Lower lobe of right lung (tissue), 2 donors: ENCODE measurements around the gene DTX1. TPM values are rescaled to one million over a fixed set of nuclear protein-coding genes. Genes with fewer than 3 reads are reported as not detected.

Experiments
- ATAC-seq, 2 donors: fragments of 200-7000 bp; cut with Tn5 transposase; one replicate each; pipeline ENCODE4 v1.9.1; 2020 to 2022; ENCODE audit warnings: mild to moderate bottlenecking in 2 of 2, moderate library complexity in 2 of 2
- DNase-seq: peaks from one replicate; pipeline ENCODE4 v3.0.0-alpha.2; 2020
- H3K27ac ChIP-seq: fragments of 200-600 bp; one replicate; pipeline ENCODE4 v1.8.0; 2022
- H3K27me3 ChIP-seq: fragments of 200-600 bp; one replicate; pipeline ENCODE4 v1.8.0; 2022; ENCODE audit warnings: low read depth
- H3K36me3 ChIP-seq: fragments of 200-600 bp; one replicate; pipeline ENCODE4 v1.8.0; 2022; ENCODE audit warnings: mild to moderate bottlenecking
- H3K4me1 ChIP-seq: fragments of 200-600 bp; one replicate; pipeline ENCODE4 v1.8.0; 2022
- H3K4me3 ChIP-seq: fragments of 200-600 bp; one replicate; pipeline ENCODE4 v1.8.0; 2022; ENCODE audit warnings: mild to moderate bottlenecking
- H3K9me3 ChIP-seq: fragments of 200-600 bp; one replicate; pipeline ENCODE4 v1.8.0; 2022
- intact Hi-C: fragments of 100-400 bp; cut with DNase I; formaldehyde crosslinking; loops from one replicate; pipeline ENCODE4 v1.11.0; 2022
- total RNA-seq: library from RNA; stranded (reverse); fragmentation: NEBNext Ultra II Directional; extraction: Animal tissue kit (Norgen Biotek cat#: 25700); gene quantifications from one replicate; pipeline ENCODE4 v1.2.1, GENCODE V29; 2021
- TF ChIP-seq, protein P1 (sequence below): fragments of 200-600 bp; IDR thresholded peaks from one replicate; pipeline ENCODE4 v1.8.0; 2022; ENCODE audit warnings: antibody characterized with exemption, mild to moderate bottlenecking
- donor health status: DM: no; HTN: yes; CAD: no; lungs with severe emphysema.

Gene DTX1
- total RNA-seq, 1 donor from 2014 or later: 6.8 TPM

GRCh38 chr12:113096675-113097461, 40.3 kb downstream of the DTX1 start:
- Histone ChIP-seq H3K27ac (no peak overlapping the region), H3K4me3 (no peak overlapping the region), H3K36me3 (no peaks in the 10 kb centered on the region), H3K9me3 (no peaks in the 10 kb centered on the region), H3K4me1 (peaks cover 15% of the 10 kb centered on the region), H3K27me3 (peaks cover 20% of the 10 kb centered on the region)
- TF ChIP-seq, protein P1, sequence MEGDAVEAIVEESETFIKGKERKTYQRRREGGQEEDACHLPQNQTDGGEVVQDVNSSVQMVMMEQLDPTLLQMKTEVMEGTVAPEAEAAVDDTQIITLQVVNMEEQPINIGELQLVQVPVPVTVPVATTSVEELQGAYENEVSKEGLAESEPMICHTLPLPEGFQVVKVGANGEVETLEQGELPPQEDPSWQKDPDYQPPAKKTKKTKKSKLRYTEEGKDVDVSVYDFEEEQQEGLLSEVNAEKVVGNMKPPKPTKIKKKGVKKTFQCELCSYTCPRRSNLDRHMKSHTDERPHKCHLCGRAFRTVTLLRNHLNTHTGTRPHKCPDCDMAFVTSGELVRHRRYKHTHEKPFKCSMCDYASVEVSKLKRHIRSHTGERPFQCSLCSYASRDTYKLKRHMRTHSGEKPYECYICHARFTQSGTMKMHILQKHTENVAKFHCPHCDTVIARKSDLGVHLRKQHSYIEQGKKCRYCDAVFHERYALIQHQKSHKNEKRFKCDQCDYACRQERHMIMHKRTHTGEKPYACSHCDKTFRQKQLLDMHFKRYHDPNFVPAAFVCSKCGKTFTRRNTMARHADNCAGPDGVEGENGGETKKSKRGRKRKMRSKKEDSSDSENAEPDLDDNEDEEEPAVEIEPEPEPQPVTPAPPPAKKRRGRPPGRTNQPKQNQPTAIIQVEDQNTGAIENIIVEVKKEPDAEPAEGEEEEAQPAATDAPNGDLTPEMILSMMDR: no peak
- ATAC-seq: no peak
- no peak for DNase-seq
- intact Hi-C loops: no loop called here

DNA sequence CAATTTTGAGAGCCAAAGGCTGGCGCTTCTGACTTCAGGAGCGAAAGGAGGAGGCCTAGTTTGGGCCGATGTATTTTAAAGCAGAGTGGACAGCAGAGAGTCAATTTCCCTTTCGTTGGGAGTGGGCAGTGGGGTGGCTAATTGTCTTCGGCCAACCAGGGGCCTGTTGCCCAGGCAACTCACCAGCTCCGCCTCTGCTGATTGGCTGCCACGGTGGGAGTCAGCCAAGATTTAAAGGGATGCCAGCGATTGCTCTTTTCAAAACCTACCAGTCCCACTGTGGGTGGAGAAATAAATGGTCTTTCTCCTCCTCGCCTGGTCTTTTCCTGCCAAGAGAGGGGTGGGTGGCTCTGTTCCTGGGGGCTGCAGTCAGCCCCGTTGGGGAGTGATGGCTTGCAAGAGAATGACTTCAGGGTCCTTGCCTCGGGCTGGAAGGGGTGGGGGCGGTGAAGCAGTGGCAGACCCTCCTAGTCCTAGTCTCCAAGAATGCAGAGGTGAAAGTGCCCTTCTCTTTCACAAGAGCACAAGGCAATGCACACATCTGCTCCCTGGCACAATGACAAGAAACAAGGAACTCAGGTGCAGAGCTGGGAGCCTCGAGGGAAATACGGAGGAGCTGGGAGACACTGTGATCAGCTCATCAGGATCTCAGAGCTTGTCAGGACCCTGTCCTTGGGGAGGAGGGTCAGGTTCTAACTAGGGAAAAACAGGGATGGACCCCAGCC, 41.3 kb downstream of the DTX1 start:
- no peaks in the 10 kb centered on the region for H3K9me3 ChIP-seq
- H3K4me3 ChIP-seq: no peak overlapping the region
- ATAC-seq (peak; percentile 1 to 18), DNase-seq (no peak)
- no peak overlapping the region for H3K27ac ChIP-seq
- peaks cover 17% of the 10 kb centered on the region for H3K27me3 ChIP-seq
- peaks cover 13% of the 10 kb centered on the region for H3K4me1 ChIP-seq
- intact Hi-C loops: no loop called here
- TF ChIP-seq, protein P1: no peak
- no peaks in the 10 kb centered on the region for H3K36me3 ChIP-seq

GRCh38 chr12:113098441-113099028, 42.0 kb downstream of the DTX1 start:
- peak; percentile 89 to 91 for ATAC-seq
- no peaks in the 10 kb centered on the region for H3K9me3 ChIP-seq
- no peak overlapping the region for H3K4me3 ChIP-seq
- H3K27me3 ChIP-seq: peaks cover 14% of the 10 kb centered on the region
- DNase-seq: peak; percentile 83
- H3K36me3 ChIP-seq: no peaks in the 10 kb centered on the region
- H3K4me1 ChIP-seq: peaks cover 10% of the 10 kb centered on the region
- H3K27ac ChIP-seq: no peak overlapping the region
- intact Hi-C loops: no loop called here
- TF ChIP-seq, protein P1: peak; percentile 78

GRCh38 chr12:113099364-113099763, 42.8 kb downstream of the DTX1 start:
- no peaks in the 10 kb centered on the region for H3K9me3 ChIP-seq
- no peak overlapping the region for H3K27ac ChIP-seq
- ATAC-seq: no peak
- peaks cover 10% of the 10 kb centered on the region for H3K4me1 ChIP-seq
- intact Hi-C loops: no loop called here
- no peaks in the 10 kb centered on the region for H3K36me3 ChIP-seq
- H3K27me3 ChIP-seq: peaks cover 21% of the 10 kb centered on the region
- DNase-seq: no peak
- no peak overlapping the region for H3K4me3 ChIP-seq
- TF ChIP-seq, protein P1: no peak

DNA sequence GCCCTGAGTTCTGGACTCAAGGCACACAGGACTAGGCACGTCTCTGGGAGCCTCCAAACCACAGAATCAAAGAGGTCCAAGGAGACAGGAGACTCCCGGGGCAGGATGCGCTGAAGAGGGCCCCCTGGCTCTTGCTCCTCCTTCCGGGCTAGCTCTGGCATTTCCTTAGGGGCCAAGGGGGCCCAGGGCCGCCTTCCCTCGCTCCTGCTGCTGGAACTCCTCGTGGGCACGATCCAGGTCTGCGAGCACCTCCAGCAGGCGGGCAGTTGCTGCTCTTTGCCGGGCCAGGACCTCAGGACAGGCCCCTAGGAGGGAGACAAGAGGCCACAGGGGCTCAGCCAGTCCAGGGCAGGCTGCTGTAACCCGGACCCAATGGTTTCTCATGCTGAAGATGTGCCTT, 43.2 kb downstream of the DTX1 start:
- no peak overlapping the region for H3K27ac ChIP-seq
- no peak overlapping the region for H3K4me3 ChIP-seq
- TF ChIP-seq, protein P1: no peak
- peaks cover 10% of the 10 kb centered on the region for H3K4me1 ChIP-seq
- no peaks in the 10 kb centered on the region for H3K9me3 ChIP-seq
- intact Hi-C loops: no loop called here
- no peaks in the 10 kb centered on the region for H3K36me3 ChIP-seq
- DNase-seq (no peak), ATAC-seq (no peak)
- peaks cover 23% of the 10 kb centered on the region for H3K27me3 ChIP-seq
